Neural progenitor cell (in vitro differentiated cells): ENCODE data around the gene DRD2. TPM values are rescaled to one million over a fixed set of nuclear protein-coding genes. Genes with fewer than 3 reads are reported as not detected.
A peak's percentile ranks its signal among the peaks of the same experiment; 100 is the strongest.

Experiments used
- DNase-seq: peaks from one replicate; pipeline ENCODE4 v3.0.0-alpha.2; 2016; ENCODE audit warnings: low spot score
- H2AFZ ChIP-seq: fragments of 200-600 bp; sonication (generic); replicated peaks from 2 replicates; pipeline ENCODE4 v1.6.1; 2016; ENCODE audit warnings: antibody characterized with exemption
- H3F3A ChIP-seq: fragments of 200-600 bp; sonication (generic); 2 replicates; pipeline ENCODE4 v1.6.1; 2016; ENCODE audit warnings: antibody characterized with exemption, low read depth
- H3K27ac ChIP-seq: fragments of 200-600 bp; sonication (generic); 2 replicates; pipeline ENCODE4 v1.5.1; 2016; ENCODE audit warnings: mild to moderate bottlenecking
- H3K27me3 ChIP-seq: fragments of 200-600 bp; sonication (generic); 2 replicates; pipeline ENCODE4 v1.6.1; 2016; ENCODE audit warnings: mild to moderate bottlenecking, moderate library complexity
- H3K36me3 ChIP-seq: fragments of 200-600 bp; sonication (generic); 2 replicates; pipeline ENCODE4 v1.5.1; 2016
- H3K4me1 ChIP-seq: fragments of 200-600 bp; sonication (generic); 2 replicates; pipeline ENCODE4 v1.6.1; 2016; ENCODE audit warnings: mixed run types
- H3K4me2 ChIP-seq: fragments of 200-600 bp; sonication (generic); 2 replicates; pipeline ENCODE4 v1.6.1; 2016
- H3K4me3 ChIP-seq: fragments of 200-600 bp; sonication (generic); 2 replicates; pipeline ENCODE4 v1.5.1; 2016
- H3K79me2 ChIP-seq: fragments of 200-600 bp; sonication (generic); 2 replicates; pipeline ENCODE4 v1.6.1; 2016; ENCODE audit warnings: low read depth
- H3K9ac ChIP-seq: fragments of 200-600 bp; sonication (generic); 2 replicates; pipeline ENCODE4 v1.6.1; 2016
- H3K9me3 ChIP-seq: fragments of 200-600 bp; sonication (generic); 2 replicates; pipeline ENCODE4 v1.5.1; 2016; ENCODE audit warnings: low read depth
- H4K20me1 ChIP-seq: fragments of 200-600 bp; sonication (generic); 2 replicates; pipeline ENCODE4 v1.6.1; 2016; ENCODE audit warnings: low read depth
- H3K27ac Mint-ChIP-seq: 3 replicates; pipeline ENCODE4 v1.8.0; 2021; ENCODE audit warnings: mixed read lengths
- H3K27me3 Mint-ChIP-seq: 2 replicates; pipeline ENCODE4 v1.8.0; 2022; ENCODE audit warnings: low read depth, mild to moderate bottlenecking, inconsistent platforms, moderate library complexity, mixed read lengths; ENCODE audit not compliant: insufficient read depth
- H3K36me3 Mint-ChIP-seq: 3 replicates; pipeline ENCODE4 v1.8.0; 2021; ENCODE audit warnings: mixed read lengths
- H3K4me1 Mint-ChIP-seq: 3 replicates; pipeline ENCODE4 v1.8.0; 2021; ENCODE audit warnings: mixed read lengths
- H3K4me3 Mint-ChIP-seq: 3 replicates; pipeline ENCODE4 v1.8.0; 2021; ENCODE audit warnings: mild to moderate bottlenecking, moderate library complexity, mixed read lengths
- H3K9me3 Mint-ChIP-seq: 3 replicates; pipeline ENCODE4 v1.8.0; 2020; ENCODE audit warnings: mixed read lengths
- EZH2 ChIP-seq: fragments of 200-600 bp; sonication (generic); IDR thresholded peaks from 2 replicates; pipeline ENCODE4 v1.6.1; 2017; ENCODE audit warnings: antibody characterized with exemption, mild to moderate bottlenecking, moderate library complexity
- EZH2phosphoT487 ChIP-seq: fragments of 200-600 bp; sonication (generic); IDR thresholded peaks from 2 replicates; pipeline ENCODE4 v1.6.1; 2017; ENCODE audit warnings: antibody characterized with exemption
- total RNA-seq: library from RNA; depleted of rRNA; stranded (reverse); fragments of >200 nt; gene quantifications from 2 replicates; pipeline ENCODE4 v1.2.3, GENCODE V29; 2015; ENCODE audit warnings: low replicate concordance
- TF ChIP-seq, protein P1 (sequence below): fragments of 200-600 bp; sonication (generic); IDR thresholded peaks from 2 replicates; pipeline ENCODE4 v1.5.1; 2017; ENCODE audit warnings: antibody characterized with exemption, mild to moderate bottlenecking

Gene DRD2
- total RNA-seq, 1 donor from 2014 or later = 0.21 TPM

DNA sequence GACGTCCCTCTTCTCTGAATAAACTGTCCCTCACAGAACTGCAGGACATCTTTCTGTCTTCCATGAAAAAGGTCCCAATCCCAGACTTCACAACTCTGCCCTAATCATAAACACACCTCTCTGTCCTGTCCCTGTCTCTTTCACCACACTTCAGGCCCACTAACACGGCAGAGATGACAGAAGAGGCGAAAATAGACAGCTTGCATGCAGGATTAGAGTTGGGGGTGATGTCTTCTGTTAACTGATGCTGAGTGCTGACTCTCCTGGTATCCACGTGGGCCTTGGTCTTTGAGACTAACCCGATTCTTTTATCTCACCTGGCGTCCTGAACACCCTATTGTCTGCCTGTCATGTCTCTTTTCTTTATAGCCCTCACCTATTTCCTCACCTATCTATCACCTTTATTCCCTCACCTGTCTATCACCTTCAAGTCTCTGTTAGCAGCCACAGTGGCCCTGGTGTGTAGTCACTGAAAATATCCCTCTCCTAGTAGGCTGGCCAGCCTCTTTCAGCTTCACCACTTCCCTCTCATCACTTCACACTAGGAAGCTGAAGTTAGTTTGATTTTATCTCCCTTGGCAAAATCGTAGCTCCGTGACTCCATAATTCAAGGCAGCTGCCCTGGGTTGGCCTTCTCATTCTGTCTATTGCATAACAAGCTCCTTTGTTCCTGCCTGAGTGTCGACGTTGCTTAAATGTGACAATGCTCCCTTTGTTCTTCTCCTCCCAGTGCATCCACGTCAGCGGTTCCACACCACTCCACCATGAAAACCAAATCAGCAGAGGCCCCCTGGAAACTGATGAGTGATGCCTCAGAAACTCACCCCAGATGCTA lies 30.6 kb upstream of the DRD2 start:
- peaks cover 6% of the 10 kb centered on the region for H3K4me1 ChIP-seq
- H4K20me1 ChIP-seq = no peaks in the 10 kb centered on the region
- no peak overlapping the region for H3K4me2 ChIP-seq
- no peak overlapping the region for H2AFZ ChIP-seq
- Mint-ChIP-seq H3K4me1 (peaks cover 13% of the 10 kb centered on the region), H3K27ac (peak overlapping the region; percentile 16), H3K36me3 (no peaks in the 10 kb centered on the region), H3K4me3 (no peak overlapping the region), H3K27me3 (peaks cover 11% of the 10 kb centered on the region), H3K9me3 (no peaks in the 10 kb centered on the region)
- no peaks in the 10 kb centered on the region for H3K36me3 ChIP-seq
- H3F3A ChIP-seq = no peaks in the 10 kb centered on the region
- peak; percentile 33 for DNase-seq
- no peak overlapping the region for H3K27ac ChIP-seq
- TF ChIP-seq EZH2 (no peak), EZH2phosphoT487 (no peak)
- TF ChIP-seq, protein P1, sequence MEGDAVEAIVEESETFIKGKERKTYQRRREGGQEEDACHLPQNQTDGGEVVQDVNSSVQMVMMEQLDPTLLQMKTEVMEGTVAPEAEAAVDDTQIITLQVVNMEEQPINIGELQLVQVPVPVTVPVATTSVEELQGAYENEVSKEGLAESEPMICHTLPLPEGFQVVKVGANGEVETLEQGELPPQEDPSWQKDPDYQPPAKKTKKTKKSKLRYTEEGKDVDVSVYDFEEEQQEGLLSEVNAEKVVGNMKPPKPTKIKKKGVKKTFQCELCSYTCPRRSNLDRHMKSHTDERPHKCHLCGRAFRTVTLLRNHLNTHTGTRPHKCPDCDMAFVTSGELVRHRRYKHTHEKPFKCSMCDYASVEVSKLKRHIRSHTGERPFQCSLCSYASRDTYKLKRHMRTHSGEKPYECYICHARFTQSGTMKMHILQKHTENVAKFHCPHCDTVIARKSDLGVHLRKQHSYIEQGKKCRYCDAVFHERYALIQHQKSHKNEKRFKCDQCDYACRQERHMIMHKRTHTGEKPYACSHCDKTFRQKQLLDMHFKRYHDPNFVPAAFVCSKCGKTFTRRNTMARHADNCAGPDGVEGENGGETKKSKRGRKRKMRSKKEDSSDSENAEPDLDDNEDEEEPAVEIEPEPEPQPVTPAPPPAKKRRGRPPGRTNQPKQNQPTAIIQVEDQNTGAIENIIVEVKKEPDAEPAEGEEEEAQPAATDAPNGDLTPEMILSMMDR = no peak
- no peaks in the 10 kb centered on the region for H3K79me2 ChIP-seq
- H3K27me3 ChIP-seq = no peaks in the 10 kb centered on the region
- H3K9ac ChIP-seq = no peak overlapping the region
- no peak overlapping the region for H3K4me3 ChIP-seq
- no peaks in the 10 kb centered on the region for H3K9me3 ChIP-seq

DNA sequence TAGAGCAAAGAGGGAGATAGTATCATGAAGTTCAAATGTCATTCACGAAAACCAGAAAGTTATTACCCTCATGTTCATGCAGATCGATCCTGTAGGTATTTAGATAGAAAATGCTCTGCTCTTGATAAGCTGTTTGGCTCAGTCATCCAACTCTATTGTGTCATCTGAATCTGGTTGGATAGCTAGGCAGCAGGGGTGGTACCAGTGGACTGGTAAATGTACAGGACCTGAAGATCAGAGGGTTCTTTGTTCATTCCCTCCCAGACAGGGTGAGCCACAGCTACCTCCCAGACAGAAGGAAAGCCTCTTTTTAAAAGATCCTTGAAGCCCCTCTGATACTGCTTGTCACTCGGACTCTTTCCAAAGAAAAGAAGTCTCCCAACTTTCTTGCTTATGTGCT lies 29.8 kb upstream of the DRD2 start:
- Histone ChIP-seq H3K4me3 (no peak overlapping the region), H3F3A (no peaks in the 10 kb centered on the region), H3K36me3 (no peaks in the 10 kb centered on the region), H4K20me1 (no peaks in the 10 kb centered on the region), H3K4me2 (no peak overlapping the region), H3K9ac (no peak overlapping the region), H3K9me3 (no peaks in the 10 kb centered on the region), H3K79me2 (no peaks in the 10 kb centered on the region), H3K4me1 (peaks cover 6% of the 10 kb centered on the region), H2AFZ (no peak overlapping the region), H3K27me3 (no peaks in the 10 kb centered on the region), H3K27ac (no peak overlapping the region)
- no peak overlapping the region for H3K27ac Mint-ChIP-seq
- H3K4me1 Mint-ChIP-seq = peaks cover 13% of the 10 kb centered on the region
- H3K27me3 Mint-ChIP-seq = peaks cover 11% of the 10 kb centered on the region
- TF ChIP-seq EZH2phosphoT487 (no peak), EZH2 (no peak)
- TF ChIP-seq, protein P1 = no peak
- DNase-seq = no peak
- H3K36me3 Mint-ChIP-seq = no peaks in the 10 kb centered on the region
- no peak overlapping the region for H3K4me3 Mint-ChIP-seq
- no peaks in the 10 kb centered on the region for H3K9me3 Mint-ChIP-seq

DNA sequence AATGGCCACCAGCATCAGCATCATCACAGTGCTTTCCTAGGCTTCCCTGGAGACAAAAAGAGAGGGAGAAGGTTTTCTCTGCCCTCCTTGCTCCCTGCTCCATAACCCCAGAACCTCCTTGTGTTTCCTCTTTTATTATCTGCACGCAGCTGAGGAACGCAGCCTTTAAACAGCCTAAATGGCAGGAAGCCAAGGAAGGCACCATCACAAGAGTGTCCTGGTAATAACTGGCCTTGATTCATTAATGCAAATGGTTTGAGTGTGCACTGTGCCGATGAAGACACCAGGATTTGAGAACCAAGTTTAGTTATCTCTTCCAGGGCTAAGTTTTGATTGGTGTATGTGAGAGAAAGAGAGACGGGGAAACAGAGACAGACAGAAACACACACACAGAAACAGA lies 29.4 kb upstream of the DRD2 start:
- Histone ChIP-seq H4K20me1 (no peaks in the 10 kb centered on the region), H3K9me3 (no peaks in the 10 kb centered on the region), H3K4me3 (no peak overlapping the region), H3F3A (no peaks in the 10 kb centered on the region), H3K36me3 (no peaks in the 10 kb centered on the region), H2AFZ (no peak overlapping the region), H3K27ac (no peak overlapping the region), H3K9ac (no peak overlapping the region), H3K27me3 (no peaks in the 10 kb centered on the region), H3K4me1 (peaks cover 6% of the 10 kb centered on the region), H3K79me2 (no peaks in the 10 kb centered on the region), H3K4me2 (no peak overlapping the region)
- TF ChIP-seq, protein P1 = no peak
- TF ChIP-seq EZH2phosphoT487 (no peak), EZH2 (no peak)
- H3K27ac Mint-ChIP-seq = no peak overlapping the region
- peaks cover 13% of the 10 kb centered on the region for H3K4me1 Mint-ChIP-seq
- H3K9me3 Mint-ChIP-seq = no peaks in the 10 kb centered on the region
- H3K27me3 Mint-ChIP-seq = peaks cover 11% of the 10 kb centered on the region
- no peaks in the 10 kb centered on the region for H3K36me3 Mint-ChIP-seq
- DNase-seq = no peak
- no peak overlapping the region for H3K4me3 Mint-ChIP-seq
